ELF-1 (cell line): ENCODE measurements around the gene TARS2.

Experiments used
- DNase-seq: peaks from one replicate; pipeline ENCODE4 v3.0.0-alpha.2; 2016; ENCODE audit warnings: low read depth, low spot score

The TARS2 gene

GRCh38 chr1:150507912-150508864, 21.0 kb downstream of the TARS2 start, which contains the start of gene ECM1:
ECM1 (plus strand) TSS chr1:150508109; CDS start chr1:150508210, 101 bp downstream.
- DNase-seq: peak; percentile 37

- DNase-seq: no peak
Measured at GRCh38 chr1:150508982-150509381, 21.8 kb downstream of the TARS2 start.

GRCh38 chr1:150511551-150511950, 24.3 kb downstream of the TARS2 start:
- no peak for DNase-seq

GRCh38 chr1:150511985-150512660, 24.9 kb downstream of the TARS2 start:
- no peak for DNase-seq

- DNase-seq: no peak
Measured at GRCh38 chr1:150512846-150513245, 25.6 kb downstream of the TARS2 start.

GRCh38 chr1:150513351-150513791, 26.2 kb downstream of the TARS2 start:
- no peak for DNase-seq

- no peak for DNase-seq
Measured at GRCh38 chr1:150514260-150514659, 27.0 kb downstream of the TARS2 start.

GRCh38 chr1:150514913-150515327, 27.7 kb downstream of the TARS2 start:
- no peak for DNase-seq

- DNase-seq: peak; percentile 99
Measured at GRCh38 chr1:150515328-150516049, 28.3 kb downstream of the TARS2 start, which contains the start of gene FALEC. FALEC (plus strand) TSS chr1:150515752.

- peak; percentile 52 for DNase-seq
Measured at GRCh38 chr1:150516050-150516591, 28.9 kb downstream of the TARS2 start.

- DNase-seq: no peak
Measured at GRCh38 chr1:150516616-150517015, 29.4 kb downstream of the TARS2 start.

- no peak for DNase-seq
Measured at GRCh38 chr1:150521196-150521968, 34.2 kb downstream of the TARS2 start.

- DNase-seq: no peak
Measured at GRCh38 chr1:150525348-150525747, 38.1 kb downstream of the TARS2 start.

- DNase-seq: no peak
Measured at GRCh38 chr1:150528196-150528595, 41.0 kb downstream of the TARS2 start.

- DNase-seq: no peak
Measured at GRCh38 chr1:150529017-150529416, 41.8 kb downstream of the TARS2 start.

- no peak for DNase-seq
Measured at GRCh38 chr1:150530491-150531159, 43.4 kb downstream of the TARS2 start.

GRCh38 chr1:150532860-150533259, 45.6 kb downstream of the TARS2 start:
- DNase-seq: no peak

GRCh38 chr1:150534002-150534401, 46.8 kb downstream of the TARS2 start:
- DNase-seq: no peak

GRCh38 chr1:150535511-150536287, 48.5 kb downstream of the TARS2 start:
- peak; percentile 55 for DNase-seq
